Prostate gland (tissue), 2 donors: ENCODE measurements around the gene DOK6. TPM values are rescaled to one million over a fixed set of nuclear protein-coding genes. Genes with fewer than 3 reads are reported as not detected.

Experiments used
- DNase-seq: peaks from one replicate; pipeline ENCODE4 v3.0.0-alpha.2; 2019; ENCODE audit warnings: low spot score
- H3K27ac ChIP-seq, 2 donors: fragments of 200-600 bp; sonication (generic); 2 replicates each; pipeline ENCODE4 v1.5.1; 2017 to 2019
- H3K27me3 ChIP-seq: fragments of 200-600 bp; sonication (generic); replicated peaks from 2 replicates; pipeline ENCODE4 v1.5.1; 2019; ENCODE audit not compliant: insufficient read depth
- H3K36me3 ChIP-seq, 2 donors: fragments of 200-600 bp; sonication (generic); 1 replicate in 1 of 2; 2 replicates in 1 of 2; pipeline versions ENCODE4 v1.5.1 to v1.8.1; 2017 to 2019
- H3K4me1 ChIP-seq: fragments of 200-600 bp; sonication (generic); replicated peaks from 2 replicates; pipeline ENCODE4 v1.5.1; 2019
- H3K4me3 ChIP-seq, 2 donors: fragments of 200-600 bp; sonication (generic); 2 replicates each; pipeline ENCODE4 v1.5.1; 2017 to 2019
- H3K9me3 ChIP-seq: fragments of 200-600 bp; sonication (generic); 2 replicates; pipeline ENCODE4 v1.5.1; 2017
- CTCF ChIP-seq, 4 experiments: fragments of 200-600 bp in 2 of 4; fragments of 450-650 bp in 2 of 4; sonication (generic) in 2 of 4; IDR thresholded peaks; 1 replicate in 3 of 4; 2 replicates in 1 of 4; pipeline ENCODE4 v1.5.1; 2016 to 2019; ENCODE audit warnings: antibody characterized with exemption in 4 of 4, mild to moderate bottlenecking in 2 of 4, moderate library complexity in 2 of 4
- POLR2A ChIP-seq: fragments of 450-650 bp; IDR thresholded peaks from one replicate; pipeline ENCODE4 v1.6.1; 2016; ENCODE audit warnings: antibody characterized with exemption, mild to moderate bottlenecking
- POLR2AphosphoS5 ChIP-seq: sonication (generic); formaldehyde crosslinking; IDR thresholded peaks from one replicate; pipeline ENCODE4 v1.6.1; 2017; ENCODE audit warnings: antibody characterized with exemption
- WGBS: methylation state at CpG from one replicate; pipeline ENCODE4 v1.1.5; 2018; 5-methylcytosine and 5-hydroxymethylcytosine counted together
- intact Hi-C: fragments of 100-400 bp; cut with DNase I; formaldehyde crosslinking; loops from one replicate; pipeline ENCODE4 v1.14.2; 2022
- total RNA-seq, 2 donors: library from RNA; depleted of rRNA; stranded (reverse); fragments of >200 nt; gene quantifications; one replicate each; pipeline ENCODE4 v1.1.0, GENCODE V29; 2016

DOK6 gene
- total RNA-seq, 2 donors from 2014 or later = 0.73 to 1.0 TPM

DNA sequence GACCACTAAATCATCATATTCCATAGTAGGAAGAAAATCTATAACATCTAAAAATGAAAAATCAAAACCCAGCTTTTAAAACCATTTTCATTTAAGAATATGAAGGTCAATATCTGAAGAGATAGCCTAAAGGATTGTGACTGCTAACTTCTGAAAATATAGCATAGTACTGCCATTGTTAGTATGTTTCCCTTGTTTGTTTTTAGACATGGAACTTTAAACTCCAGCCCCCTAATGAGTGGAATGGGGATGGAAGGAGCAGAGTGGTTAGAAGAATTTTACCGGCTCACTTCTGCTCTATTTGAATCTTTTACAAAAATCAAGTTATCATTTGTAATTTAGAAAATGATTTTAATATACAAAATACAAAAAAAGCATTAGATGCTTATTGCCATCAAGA lies 378.0 kb downstream of the DOK6 start:
- Histone ChIP-seq H3K27ac (no peak overlapping the region), H3K36me3 (no peaks in the 10 kb centered on the region), H3K4me1 (no peaks in the 10 kb centered on the region), H3K9me3 (no peaks in the 10 kb centered on the region), H3K4me3 (no peak overlapping the region), H3K27me3 (no peaks in the 10 kb centered on the region)
- TF ChIP-seq POLR2A (no peak), POLR2AphosphoS5 (no peak), CTCF (IDR thresholded peaks at IDR 0.05) (no peak)
- no peak for DNase-seq
- intact Hi-C loops = no loop called here
- WGBS = 97% methylated on average over 1 of the region's 1 CpG

DNA sequence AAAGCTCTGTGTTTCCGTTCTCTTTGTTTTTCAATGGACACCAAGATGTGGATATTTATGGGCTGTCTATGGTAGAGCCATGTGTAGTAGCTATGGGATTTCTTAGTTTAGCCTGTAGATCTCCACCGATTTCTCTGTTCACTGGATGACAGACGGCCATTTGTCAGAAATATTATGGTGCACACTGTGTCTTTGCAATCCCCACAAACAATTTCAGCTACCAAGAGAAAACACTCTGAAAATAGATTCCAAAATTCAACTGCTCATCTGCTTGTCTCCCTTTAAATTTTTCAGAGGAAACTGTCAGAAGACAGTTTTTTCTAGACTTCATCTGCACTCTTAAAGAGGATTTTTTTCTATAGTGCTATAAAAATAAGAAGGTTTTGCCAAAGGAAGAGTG lies 380.2 kb downstream of the DOK6 start:
- 94% methylated on average over 3 of the region's 3 CpGs for WGBS
- TF ChIP-seq POLR2AphosphoS5 = no peak
- no peak for TF ChIP-seq POLR2A
- no peak for TF ChIP-seq CTCF (IDR thresholded peaks at IDR 0.05)
- intact Hi-C loops = no loop called here
- no peak overlapping the region for H3K4me3 ChIP-seq
- H3K9me3 ChIP-seq = no peaks in the 10 kb centered on the region
- H3K27me3 ChIP-seq = no peaks in the 10 kb centered on the region
- no peak overlapping the region for H3K27ac ChIP-seq
- no peaks in the 10 kb centered on the region for H3K36me3 ChIP-seq
- DNase-seq = no peak
- H3K4me1 ChIP-seq = no peaks in the 10 kb centered on the region

GRCh38 chr18:69784815-69785214 lies 384.1 kb downstream of the DOK6 start:
- no peak overlapping the region for H3K4me3 ChIP-seq
- intact Hi-C loops = no loop called here
- 89% methylated on average over 2 of the region's 2 CpGs for WGBS
- H3K9me3 ChIP-seq = no peaks in the 10 kb centered on the region
- no peak overlapping the region for H3K27ac ChIP-seq
- H3K36me3 ChIP-seq = no peaks in the 10 kb centered on the region
- H3K27me3 ChIP-seq = no peaks in the 10 kb centered on the region
- no peak for DNase-seq
- H3K4me1 ChIP-seq = no peaks in the 10 kb centered on the region
- TF ChIP-seq POLR2AphosphoS5 (no peak), CTCF (IDR thresholded peaks at IDR 0.05) (no peak), POLR2A (no peak)

- Histone ChIP-seq H3K4me1 (no peaks in the 10 kb centered on the region), H3K36me3 (no peaks in the 10 kb centered on the region), H3K9me3 (no peaks in the 10 kb centered on the region), H3K4me3 (no peak overlapping the region), H3K27me3 (no peaks in the 10 kb centered on the region), H3K27ac (no peak overlapping the region)
- intact Hi-C loops = no loop called here
- TF ChIP-seq POLR2AphosphoS5 = no peak
- no peak for TF ChIP-seq POLR2A
- no peak for DNase-seq
- 88% methylated on average over 3 of the region's 3 CpGs for WGBS
Observed at GRCh38 chr18:69785466-69785865, 384.8 kb downstream of the DOK6 start.

- 91% methylated on average over 1 of the region's 1 CpG for WGBS
- intact Hi-C loops = no loop called here
- no peak for TF ChIP-seq CTCF (IDR thresholded peaks at IDR 0.05)
- no peaks in the 10 kb centered on the region for H3K9me3 ChIP-seq
- H3K4me1 ChIP-seq = no peaks in the 10 kb centered on the region
- no peak overlapping the region for H3K4me3 ChIP-seq
- no peak overlapping the region for H3K27ac ChIP-seq
- no peaks in the 10 kb centered on the region for H3K27me3 ChIP-seq
- DNase-seq = no peak
- H3K36me3 ChIP-seq = no peaks in the 10 kb centered on the region
Observed at GRCh38 chr18:69786427-69786826, 385.7 kb downstream of the DOK6 start.
